SK-N-SH (cell line): ENCODE measurements around the gene RAB4B. TPM values are rescaled to one million over a fixed set of nuclear protein-coding genes. Genes with fewer than 3 reads are reported as not detected.

Experiments
- CTCF ChIA-PET: fragments of 300-600, 350-600 bp; formaldehyde crosslinking; extraction: SDS; loops from one replicate; lab custom pipeline; 2021; lab: Yijun Ruan, JAX
- POLR2A ChIA-PET: fragments of 350-600 bp; sonication (Branson Sonifier 250); formaldehyde crosslinking; extraction: SDS; loops from one replicate; lab custom pipeline; 2020; ENCODE audit warnings: antibody characterized with exemption, inconsistent platforms; lab: Yijun Ruan, JAX
- DNase-seq: peaks from one replicate; pipeline ENCODE4 v3.0.0; 2012
- H2AFZ ChIP-seq: fragments of 200-600 bp; sonication (generic); 2 replicates; pipeline ENCODE4 v1.8.1; 2016; ENCODE audit warnings: antibody characterized with exemption, mild to moderate bottlenecking, low read depth
- H3F3A ChIP-seq: fragments of 200-600 bp; sonication (generic); replicated peaks from 2 replicates; pipeline ENCODE3; 2016; ENCODE audit warnings: antibody characterized with exemption, mild to moderate bottlenecking; ENCODE audit not compliant: insufficient read depth
- H3K27ac ChIP-seq, 2 experiments: fragments of 200-500 bp in 1 of 2; fragments of 200-600 bp in 1 of 2; sonication (Bioruptor generic) in 1 of 2; sonication (generic), shearing (Covaris generic) in 1 of 2; 2 replicates each; pipeline versions ENCODE4 v1.5.1 to v1.6.1; 2014 to 2016; ENCODE audit warnings: low read depth in 2 of 2, inconsistent platforms in 1 of 2, low read length in 1 of 2, mild to moderate bottlenecking in 1 of 2, mixed read lengths in 1 of 2
- H3K27me3 ChIP-seq: fragments of 200-600 bp; sonication (generic), shearing (Covaris generic); 2 replicates; pipeline ENCODE4 v1.6.1; 2016; ENCODE audit warnings: mixed run types; ENCODE audit not compliant: insufficient read depth
- H3K36me3 ChIP-seq, 2 experiments: fragments of 200-500 bp in 1 of 2; fragments of 200-600 bp in 1 of 2; sonication (Bioruptor generic) in 1 of 2; sonication (generic) in 1 of 2; replicated peaks in 1 of 2; 2 replicates each; pipeline versions ENCODE3 to v1.5.1; 2014 to 2016; ENCODE audit warnings: low read length in 1 of 2, mild to moderate bottlenecking in 1 of 2; ENCODE audit not compliant: insufficient read depth in 2 of 2, control insufficient read depth in 1 of 2
- H3K4me1 ChIP-seq, 2 experiments: fragments of 200-500 bp in 1 of 2; fragments of 200-600 bp in 1 of 2; sonication (Bioruptor generic) in 1 of 2; sonication (generic), shearing (Covaris generic) in 1 of 2; 2 replicates each; pipeline versions ENCODE4 v1.5.1 to v1.6.1; 2014 to 2016; ENCODE audit warnings: low read depth in 1 of 2, low read length in 1 of 2, mixed run types in 1 of 2; ENCODE audit not compliant: insufficient read depth in 2 of 2, control insufficient read depth in 1 of 2
- H3K4me2 ChIP-seq: fragments of 200-600 bp; sonication (generic), shearing (Covaris generic); 2 replicates; pipeline ENCODE4 v1.6.1; 2017; ENCODE audit warnings: mixed run types
- H3K4me3 ChIP-seq, 2 experiments: fragments of 200-500 bp in 1 of 2; fragments of 200-600 bp in 1 of 2; sonication (Bioruptor generic) in 1 of 2; sonication (generic), shearing (Covaris generic) in 1 of 2; 2 replicates each; pipeline versions ENCODE4 v1.5.1 to v1.8.1; 2014 to 2016; ENCODE audit warnings: low read depth in 2 of 2, inconsistent platforms in 1 of 2, low read length in 1 of 2, mild to moderate bottlenecking in 1 of 2, mixed read lengths in 1 of 2, moderate library complexity in 1 of 2
- H3K79me2 ChIP-seq: fragments of 200-600 bp; sonication (generic); 2 replicates; pipeline ENCODE4 v1.8.1; 2017; ENCODE audit warnings: mild to moderate bottlenecking; ENCODE audit not compliant: insufficient read depth
- H3K9ac ChIP-seq: fragments of 200-600 bp; sonication (generic); 2 replicates; pipeline ENCODE4 v1.6.1; 2017; ENCODE audit warnings: mixed run types
- H3K9me2 ChIP-seq: fragments of 200-600 bp; sonication (generic); 2 replicates; pipeline ENCODE4 v1.6.1; 2017; ENCODE audit warnings: mixed run types
- H3K9me3 ChIP-seq: fragments of 200-600 bp; sonication (generic); 2 replicates; pipeline ENCODE4 v1.6.1; 2017; ENCODE audit warnings: mixed run types, mild to moderate bottlenecking, moderate library complexity
- H4K20me1 ChIP-seq: fragments of 200-600 bp; sonication (generic); 2 replicates; pipeline ENCODE4 v1.6.1; 2017; ENCODE audit warnings: mild to moderate bottlenecking, mixed run types; ENCODE audit not compliant: insufficient read depth
- CHD2 ChIP-seq: fragments of 150-350 bp; IDR thresholded peaks from 2 replicates; pipeline ENCODE4 v1.6.1; 2018; ENCODE audit warnings: low read length; ENCODE audit not compliant: partially characterized antibody
- ELF1 ChIP-seq: IDR thresholded peaks from 2 replicates; pipeline ENCODE4 v1.4.0; 2012
- EP300 ChIP-seq, 2 experiments: IDR thresholded peaks; 2 replicates each; pipeline versions ENCODE4 v1.4.0 to v1.6.1; 2012; ENCODE audit warnings: borderline replicate concordance in 1 of 2, low read depth in 1 of 2, low read length in 1 of 2
- EZH2phosphoT487 ChIP-seq: fragments of 200-600 bp; sonication (generic); IDR thresholded peaks from 2 replicates; pipeline ENCODE4 v1.6.1; 2017; ENCODE audit warnings: low read depth, mixed run types, mild to moderate bottlenecking, antibody characterized with exemption, moderate library complexity, borderline replicate concordance
- GABPA ChIP-seq: IDR thresholded peaks from 2 replicates; pipeline ENCODE4 v1.4.0; 2012; ENCODE audit warnings: low read depth, mild to moderate bottlenecking
- IRF3 ChIP-seq: fragments of 150-350 bp; IDR thresholded peaks from 2 replicates; pipeline ENCODE4 v1.6.1; 2016; ENCODE audit warnings: mild to moderate bottlenecking, low read depth, low read length
- JUND ChIP-seq: IDR thresholded peaks from 2 replicates; pipeline ENCODE4 v1.4.0; 2012
- MEF2A ChIP-seq: IDR thresholded peaks from 2 replicates; pipeline ENCODE4 v1.4.0; 2012; ENCODE audit warnings: low read depth, borderline replicate concordance
- NFIC ChIP-seq: IDR thresholded peaks from 2 replicates; pipeline ENCODE4 v1.4.0; 2012; ENCODE audit warnings: borderline replicate concordance
- RCOR1 ChIP-seq: fragments of 150-350 bp; IDR thresholded peaks from 2 replicates; pipeline ENCODE4 v1.6.1; 2017; ENCODE audit warnings: antibody characterized with exemption, low read length
- RXRA ChIP-seq: IDR thresholded peaks from 2 replicates; pipeline ENCODE4 v1.4.0; 2012; ENCODE audit warnings: low read depth, mild to moderate bottlenecking, borderline replicate concordance
- TEAD4 ChIP-seq: IDR thresholded peaks from 2 replicates; pipeline ENCODE4 v1.4.0; 2012; ENCODE audit warnings: mild to moderate bottlenecking, borderline replicate concordance; ENCODE audit not compliant: insufficient read depth
- WGBS: methylation state at CpG from one replicate; pipeline ENCODE4 v1.1.6; 2017; ENCODE audit warnings: low lambda C conversion rate; 5-methylcytosine and 5-hydroxymethylcytosine counted together
- polyA plus RNA-seq, 3 experiments: library from polyadenylated mRNA; depleted of rRNA; stranded (reverse); fragments of >200 nt; gene quantifications; 2 replicates each; pipeline ENCODE4 v1.2.3, GENCODE V29; 2012
- TF ChIP-seq, protein P1 (sequence below): IDR thresholded peaks from 2 replicates; pipeline ENCODE4 v1.4.0; 2012; ENCODE audit warnings: low read depth, borderline replicate concordance
- TF ChIP-seq, protein P2 (sequence below): IDR thresholded peaks from 2 replicates; pipeline ENCODE4 v1.4.0; 2012; ENCODE audit warnings: low read depth, borderline replicate concordance
- TF ChIP-seq, protein P3 (sequence below): fragments of 200-600 bp; sonication (generic); IDR thresholded peaks from 2 replicates; pipeline ENCODE4 v1.6.1; 2017; ENCODE audit warnings: antibody characterized with exemption, mild to moderate bottlenecking, moderate library complexity

Gene RAB4B
- polyA plus RNA-seq, 1 of the 3 experiments (the other 2 are of a cell fraction), result 53.2 TPM

GRCh38 chr19:40756502-40757110, 21.4 kb upstream of the RAB4B start (continued):
- TF ChIP-seq, protein P1, sequence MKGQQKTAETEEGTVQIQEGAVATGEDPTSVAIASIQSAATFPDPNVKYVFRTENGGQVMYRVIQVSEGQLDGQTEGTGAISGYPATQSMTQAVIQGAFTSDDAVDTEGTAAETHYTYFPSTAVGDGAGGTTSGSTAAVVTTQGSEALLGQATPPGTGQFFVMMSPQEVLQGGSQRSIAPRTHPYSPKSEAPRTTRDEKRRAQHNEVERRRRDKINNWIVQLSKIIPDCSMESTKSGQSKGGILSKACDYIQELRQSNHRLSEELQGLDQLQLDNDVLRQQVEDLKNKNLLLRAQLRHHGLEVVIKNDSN, result no peak
- TF ChIP-seq, protein P2, sequence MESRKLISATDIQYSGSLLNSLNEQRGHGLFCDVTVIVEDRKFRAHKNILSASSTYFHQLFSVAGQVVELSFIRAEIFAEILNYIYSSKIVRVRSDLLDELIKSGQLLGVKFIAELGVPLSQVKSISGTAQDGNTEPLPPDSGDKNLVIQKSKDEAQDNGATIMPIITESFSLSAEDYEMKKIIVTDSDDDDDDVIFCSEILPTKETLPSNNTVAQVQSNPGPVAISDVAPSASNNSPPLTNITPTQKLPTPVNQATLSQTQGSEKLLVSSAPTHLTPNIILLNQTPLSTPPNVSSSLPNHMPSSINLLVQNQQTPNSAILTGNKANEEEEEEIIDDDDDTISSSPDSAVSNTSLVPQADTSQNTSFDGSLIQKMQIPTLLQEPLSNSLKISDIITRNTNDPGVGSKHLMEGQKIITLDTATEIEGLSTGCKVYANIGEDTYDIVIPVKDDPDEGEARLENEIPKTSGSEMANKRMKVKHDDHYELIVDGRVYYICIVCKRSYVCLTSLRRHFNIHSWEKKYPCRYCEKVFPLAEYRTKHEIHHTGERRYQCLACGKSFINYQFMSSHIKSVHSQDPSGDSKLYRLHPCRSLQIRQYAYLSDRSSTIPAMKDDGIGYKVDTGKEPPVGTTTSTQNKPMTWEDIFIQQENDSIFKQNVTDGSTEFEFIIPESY, result no peak
- TF ChIP-seq IRF3, result no peak

- TF ChIP-seq EP300 (IDR thresholded peaks at IDR 0.05; ENCODE audit: borderline replicate concordance in 1 of 2, low read depth in 1 of 2, low read length in 1 of 2), result no peak
- TF ChIP-seq, protein P2, result no peak
- TF ChIP-seq CHD2, result no peak
- no peak for TF ChIP-seq TEAD4
- no peak for TF ChIP-seq IRF3
- no peak for TF ChIP-seq RCOR1
- TF ChIP-seq EZH2phosphoT487, result no peak
- TF ChIP-seq RXRA, result no peak
- TF ChIP-seq, protein P1, result no peak
- no peak for TF ChIP-seq NFIC
- no peak for TF ChIP-seq MEF2A
- no peak for TF ChIP-seq JUND
- TF ChIP-seq GABPA, result no peak
- no peak for TF ChIP-seq ELF1
- TF ChIP-seq, protein P3, sequence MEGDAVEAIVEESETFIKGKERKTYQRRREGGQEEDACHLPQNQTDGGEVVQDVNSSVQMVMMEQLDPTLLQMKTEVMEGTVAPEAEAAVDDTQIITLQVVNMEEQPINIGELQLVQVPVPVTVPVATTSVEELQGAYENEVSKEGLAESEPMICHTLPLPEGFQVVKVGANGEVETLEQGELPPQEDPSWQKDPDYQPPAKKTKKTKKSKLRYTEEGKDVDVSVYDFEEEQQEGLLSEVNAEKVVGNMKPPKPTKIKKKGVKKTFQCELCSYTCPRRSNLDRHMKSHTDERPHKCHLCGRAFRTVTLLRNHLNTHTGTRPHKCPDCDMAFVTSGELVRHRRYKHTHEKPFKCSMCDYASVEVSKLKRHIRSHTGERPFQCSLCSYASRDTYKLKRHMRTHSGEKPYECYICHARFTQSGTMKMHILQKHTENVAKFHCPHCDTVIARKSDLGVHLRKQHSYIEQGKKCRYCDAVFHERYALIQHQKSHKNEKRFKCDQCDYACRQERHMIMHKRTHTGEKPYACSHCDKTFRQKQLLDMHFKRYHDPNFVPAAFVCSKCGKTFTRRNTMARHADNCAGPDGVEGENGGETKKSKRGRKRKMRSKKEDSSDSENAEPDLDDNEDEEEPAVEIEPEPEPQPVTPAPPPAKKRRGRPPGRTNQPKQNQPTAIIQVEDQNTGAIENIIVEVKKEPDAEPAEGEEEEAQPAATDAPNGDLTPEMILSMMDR, result no peak
- Histone ChIP-seq H3K79me2 (peaks cover 66% of the 10 kb centered on the region), H3K27me3 (no peaks in the 10 kb centered on the region), H3K27ac (no peak overlapping the region), H3K4me1 (peaks cover 5 to 7% of the 10 kb centered on the region in 2 experiments; a peak in 2 of 4 replicates), H3F3A (peaks cover 7% of the 10 kb centered on the region), H3K9ac (no peak overlapping the region), H3K4me2 (no peak overlapping the region), H3K36me3 (peaks cover 39 to 44% of the 10 kb centered on the region in 2 experiments), H3K4me3 (no peak overlapping the region), H2AFZ (no peak overlapping the region), H3K9me2 (no peaks in the 10 kb centered on the region), H4K20me1 (peaks cover 42% of the 10 kb centered on the region), H3K9me3 (no peaks in the 10 kb centered on the region)
- 100% methylated on average over 3 of the region's 3 CpGs for WGBS
- ChIA-PET CTCF (no interaction called here), POLR2A (interaction anchor here (2.4 kb wide), 1 partner anchor 19 kb away, joined by 7 read pairs; the partner anchor contains the start of gene RAB4B)
- no peak for DNase-seq
Measured at GRCh38 chr19:40758491-40758890, 19.6 kb upstream of the RAB4B start.
